Retinal pigment epithelial cell (primary cell): ENCODE data around the gene DGCR8.

Experiments used
- DNase-seq: peaks from one replicate; pipeline ENCODE4 v3.0.0-alpha.2; 2010; ENCODE audit warnings: low read depth
- H3K4me3 ChIP-seq: 2 replicates; pipeline ENCODE4 v1.5.1; 2011; ENCODE audit warnings: mild to moderate bottlenecking, low read length, control low read depth, moderate library complexity
- CTCF ChIP-seq: conservative IDR thresholded peaks from 2 replicates; pipeline ENCODE4 v1.5.1; 2011; ENCODE audit warnings: low read depth, low read length, control low read depth, inconsistent platforms

Gene DGCR8

GRCh38 chr22:20138417-20138738 is 58.3 kb downstream of the DGCR8 start:
- no peak overlapping the region for H3K4me3 ChIP-seq
- TF ChIP-seq CTCF = no peak
- DNase-seq = no peak

GRCh38 chr22:20138868-20139267 is 58.8 kb downstream of the DGCR8 start:
- DNase-seq = no peak
- TF ChIP-seq CTCF = no peak
- H3K4me3 ChIP-seq = no peak overlapping the region

- no peak for DNase-seq
- TF ChIP-seq CTCF = no peak
- H3K4me3 ChIP-seq = no peak overlapping the region
Measured at GRCh38 chr22:20139391-20140106, 59.5 kb downstream of the DGCR8 start.

- no peak for TF ChIP-seq CTCF
- H3K4me3 ChIP-seq = no peak overlapping the region
- no peak for DNase-seq
Measured at GRCh38 chr22:20140107-20140445, 60.0 kb downstream of the DGCR8 start.

GRCh38 chr22:20140521-20140964 is 60.5 kb downstream of the DGCR8 start:
- TF ChIP-seq CTCF = no peak
- no peak overlapping the region for H3K4me3 ChIP-seq
- no peak for DNase-seq

- no peak overlapping the region for H3K4me3 ChIP-seq
- no peak for TF ChIP-seq CTCF
- peak; percentile 43 for DNase-seq
Measured at GRCh38 chr22:20141186-20142077, 61.4 kb downstream of the DGCR8 start.
